ENCODE measurements around the gene CDCA5. TPM values are rescaled to one million over a fixed set of nuclear protein-coding genes. Genes with fewer than 3 reads are reported as not detected.

The CDCA5 gene
- total RNA-seq, 1 experiment from 2014 or later: 72.1 TPM

DNA sequence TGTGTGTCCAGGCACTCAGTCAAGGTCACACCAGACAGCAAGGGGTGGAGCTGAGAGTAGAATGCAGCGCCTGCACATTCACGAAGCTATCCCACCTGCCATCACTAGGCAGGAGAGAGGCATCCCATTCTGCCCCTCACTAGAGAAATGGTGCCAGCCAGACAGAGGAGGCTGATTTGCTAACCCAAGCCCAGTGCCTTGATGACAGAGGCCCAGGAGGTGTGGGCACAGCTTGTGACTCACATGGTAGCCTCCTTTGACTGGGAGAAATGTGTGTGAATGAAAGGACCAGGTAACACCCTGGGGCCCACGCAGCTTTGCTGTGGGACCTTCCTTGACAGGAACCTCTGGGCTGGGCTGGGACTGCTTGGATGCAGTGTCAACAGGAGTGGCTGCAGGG, 20.3 kb downstream of the CDCA5 start:
- H3K79me2 ChIP-seq (ENCODE audit: insufficient read depth, low read length): no peaks in the 10 kb centered on the region
- RAD21 ChIA-PET (ENCODE audit: low non-redundant PET in 1 of 2, low total read pairs in 2 of 2, uncharacterized antibody in 2 of 2, unreplicated experiment in 2 of 2): no interaction called here
- POLR2A ChIA-PET: interaction anchor here (0.6 kb wide), 1 partner anchor 48 kb away, joined by 3 read pairs; the partner anchor contains the start of gene TM7SF2
- DNase-seq (ENCODE audit: low read depth, low spot score) (no peak), ATAC-seq (no peak)
- H3K9me3 ChIP-seq (ENCODE audit: control insufficient read depth in 1 of 2, insufficient read depth in 1 of 2, low read depth in 1 of 2, low read length in 2 of 2): no peaks in the 10 kb centered on the region
- intact Hi-C loops (cut with micrococcal nuclease): no loop called here
- no peak overlapping the region for H2AFZ ChIP-seq (ENCODE audit: low read depth, low read length, poor library complexity, severe bottlenecking)
- H3K4me3 ChIP-seq (replicated peaks in 1 of 2; ENCODE audit: low read depth in 1 of 2, low read length in 2 of 2): no peak overlapping the region
- H4K20me1 ChIP-seq (ENCODE audit: insufficient read depth): no peaks in the 10 kb centered on the region
- no peaks in the 10 kb centered on the region for H3K36me3 ChIP-seq (ENCODE audit: control insufficient read depth in 1 of 2, insufficient read depth in 2 of 2, low read length in 2 of 2)
- TF ChIP-seq SP1 (IDR thresholded peaks at IDR 0.05; ENCODE audit: low read depth): no peak
- no peak for TF ChIP-seq POLR2A (IDR thresholded peaks at IDR 0.05; ENCODE audit: borderline replicate concordance, extremely low read depth, insufficient read depth, insufficient read length)
- TF ChIP-seq TCF7L2 (IDR thresholded peaks at IDR 0.05; ENCODE audit: borderline replicate concordance, extremely low read depth, insufficient read depth, insufficient read length): no peak
- TF ChIP-seq SRF (IDR thresholded peaks at IDR 0.05; ENCODE audit: low read depth): no peak
- TF ChIP-seq, protein P1, sequence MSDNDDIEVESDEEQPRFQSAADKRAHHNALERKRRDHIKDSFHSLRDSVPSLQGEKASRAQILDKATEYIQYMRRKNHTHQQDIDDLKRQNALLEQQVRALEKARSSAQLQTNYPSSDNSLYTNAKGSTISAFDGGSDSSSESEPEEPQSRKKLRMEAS (IDR thresholded peaks at IDR 0.05): no peak
- TF ChIP-seq CBX3 (IDR thresholded peaks at IDR 0.05; ENCODE audit: low read depth): no peak
- TF ChIP-seq, protein P2, sequence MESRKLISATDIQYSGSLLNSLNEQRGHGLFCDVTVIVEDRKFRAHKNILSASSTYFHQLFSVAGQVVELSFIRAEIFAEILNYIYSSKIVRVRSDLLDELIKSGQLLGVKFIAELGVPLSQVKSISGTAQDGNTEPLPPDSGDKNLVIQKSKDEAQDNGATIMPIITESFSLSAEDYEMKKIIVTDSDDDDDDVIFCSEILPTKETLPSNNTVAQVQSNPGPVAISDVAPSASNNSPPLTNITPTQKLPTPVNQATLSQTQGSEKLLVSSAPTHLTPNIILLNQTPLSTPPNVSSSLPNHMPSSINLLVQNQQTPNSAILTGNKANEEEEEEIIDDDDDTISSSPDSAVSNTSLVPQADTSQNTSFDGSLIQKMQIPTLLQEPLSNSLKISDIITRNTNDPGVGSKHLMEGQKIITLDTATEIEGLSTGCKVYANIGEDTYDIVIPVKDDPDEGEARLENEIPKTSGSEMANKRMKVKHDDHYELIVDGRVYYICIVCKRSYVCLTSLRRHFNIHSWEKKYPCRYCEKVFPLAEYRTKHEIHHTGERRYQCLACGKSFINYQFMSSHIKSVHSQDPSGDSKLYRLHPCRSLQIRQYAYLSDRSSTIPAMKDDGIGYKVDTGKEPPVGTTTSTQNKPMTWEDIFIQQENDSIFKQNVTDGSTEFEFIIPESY (IDR thresholded peaks at IDR 0.05; ENCODE audit: extremely low read depth, insufficient replicate concordance, low read length): no peak
- no peak for TF ChIP-seq EGR1 (IDR thresholded peaks at IDR 0.05; ENCODE audit: low read depth)
- no peak for TF ChIP-seq RAD21 (IDR thresholded peaks at IDR 0.05; ENCODE audit: low read depth)
- no peaks in the 10 kb centered on the region for H3K27me3 ChIP-seq (ENCODE audit: insufficient read depth, low read length)
- H3K9ac ChIP-seq (ENCODE audit: low read length): no peak overlapping the region
- no peaks in the 10 kb centered on the region for H3K4me1 ChIP-seq (ENCODE audit: control insufficient read depth in 1 of 2, insufficient read depth in 2 of 2, low read length in 2 of 2)
- no peaks in the 10 kb centered on the region for H3K9me2 ChIP-seq (ENCODE audit: insufficient read depth)
- CTCF ChIA-PET: interaction anchor here (1.3 kb wide), 1 partner anchor 49 kb away, joined by 3 read pairs; the partner anchor contains the start of gene ARL2
- BruUV-seq (replicated peaks): no TSS peak
- H3K4me2 ChIP-seq (ENCODE audit: low read length): no peak overlapping the region
- H3K27ac ChIP-seq (ENCODE audit: low read depth, low read length): no peak overlapping the region
